DND-41 (cell line): ENCODE data around the gene OPCML.

Experiments
- EZH2 ChIP-seq: IDR thresholded peaks from 3 replicates; pipeline ENCODE4 v1.6.1; 2012; ENCODE audit warnings: borderline replicate concordance, low read depth, mild to moderate bottlenecking, moderate library complexity, low read length, inconsistent platforms; ENCODE audit not compliant: severe bottlenecking
- TF ChIP-seq, protein P1 (sequence below): IDR thresholded peaks from 2 replicates; pipeline ENCODE4 v1.5.1; 2012; ENCODE audit warnings: borderline replicate concordance, low read length, moderate library complexity, mild to moderate bottlenecking; ENCODE audit not compliant: poor library complexity, severe bottlenecking; ENCODE audit errors: extremely low read depth

DNA sequence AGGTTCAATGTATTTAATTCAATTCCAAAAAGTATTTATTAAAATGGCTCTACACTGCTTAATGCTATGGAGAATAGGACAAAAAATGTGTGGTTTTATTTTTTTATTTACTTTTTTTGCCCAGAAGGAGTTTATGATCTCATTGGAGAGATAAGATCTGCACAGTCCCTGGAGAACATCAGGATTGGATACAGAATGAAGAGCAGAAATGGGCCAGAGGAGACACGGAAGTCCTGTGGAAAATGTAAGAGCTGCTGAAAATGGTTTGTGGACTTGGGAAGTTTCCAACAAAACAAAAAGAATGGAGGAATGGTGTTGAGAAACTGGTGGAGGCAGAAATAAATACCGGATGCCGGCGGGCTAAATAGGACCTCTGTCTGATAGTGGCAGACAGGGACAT is 554.6 kb downstream of the OPCML start:
- TF ChIP-seq, protein P1, sequence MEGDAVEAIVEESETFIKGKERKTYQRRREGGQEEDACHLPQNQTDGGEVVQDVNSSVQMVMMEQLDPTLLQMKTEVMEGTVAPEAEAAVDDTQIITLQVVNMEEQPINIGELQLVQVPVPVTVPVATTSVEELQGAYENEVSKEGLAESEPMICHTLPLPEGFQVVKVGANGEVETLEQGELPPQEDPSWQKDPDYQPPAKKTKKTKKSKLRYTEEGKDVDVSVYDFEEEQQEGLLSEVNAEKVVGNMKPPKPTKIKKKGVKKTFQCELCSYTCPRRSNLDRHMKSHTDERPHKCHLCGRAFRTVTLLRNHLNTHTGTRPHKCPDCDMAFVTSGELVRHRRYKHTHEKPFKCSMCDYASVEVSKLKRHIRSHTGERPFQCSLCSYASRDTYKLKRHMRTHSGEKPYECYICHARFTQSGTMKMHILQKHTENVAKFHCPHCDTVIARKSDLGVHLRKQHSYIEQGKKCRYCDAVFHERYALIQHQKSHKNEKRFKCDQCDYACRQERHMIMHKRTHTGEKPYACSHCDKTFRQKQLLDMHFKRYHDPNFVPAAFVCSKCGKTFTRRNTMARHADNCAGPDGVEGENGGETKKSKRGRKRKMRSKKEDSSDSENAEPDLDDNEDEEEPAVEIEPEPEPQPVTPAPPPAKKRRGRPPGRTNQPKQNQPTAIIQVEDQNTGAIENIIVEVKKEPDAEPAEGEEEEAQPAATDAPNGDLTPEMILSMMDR = no peak
- TF ChIP-seq EZH2 = no peak
